GM12801 (cell line): ENCODE data around the gene HSP90AA1.

Source experiments
- TF ChIP-seq, protein P1 (sequence below): IDR thresholded peaks from one replicate; pipeline ENCODE4 v1.5.1; 2011; ENCODE audit warnings: control low read depth; ENCODE audit not compliant: insufficient read length; ENCODE audit errors: extremely low read depth

Gene HSP90AA1

DNA sequence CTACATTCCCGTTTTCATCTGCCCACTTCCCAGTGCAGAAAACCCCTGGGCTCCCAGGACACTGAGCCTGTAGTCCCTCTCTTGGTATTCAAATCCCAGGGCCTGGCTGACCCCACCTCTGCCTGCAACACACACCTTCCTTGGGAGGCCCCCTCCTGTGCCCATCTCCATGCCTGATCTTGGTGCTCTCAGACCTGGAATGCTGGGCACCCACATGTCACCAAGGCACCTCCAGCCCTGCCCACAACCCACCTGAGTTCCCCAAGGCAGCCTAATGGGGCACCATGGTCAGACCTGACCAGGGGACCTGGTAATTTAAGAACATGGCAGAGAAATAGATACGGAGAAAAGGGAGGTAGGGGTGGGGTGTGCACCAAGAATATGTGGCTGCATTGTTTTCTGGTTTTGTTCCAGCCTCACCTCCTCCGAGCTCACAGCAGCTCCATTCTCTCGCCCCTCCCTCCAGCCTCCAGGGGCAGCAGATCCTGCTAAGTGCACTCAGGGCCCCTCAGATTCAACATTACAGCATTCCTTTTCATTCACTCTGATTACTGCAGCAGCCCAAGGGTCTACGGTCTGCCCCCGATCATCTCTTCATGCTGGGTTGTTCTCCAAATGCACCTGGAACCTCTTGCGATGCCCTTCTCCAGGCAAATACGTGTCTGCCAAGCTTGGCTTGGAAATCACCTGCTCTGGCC lies 9.2 kb upstream of the HSP90AA1 start:
- TF ChIP-seq, protein P1, sequence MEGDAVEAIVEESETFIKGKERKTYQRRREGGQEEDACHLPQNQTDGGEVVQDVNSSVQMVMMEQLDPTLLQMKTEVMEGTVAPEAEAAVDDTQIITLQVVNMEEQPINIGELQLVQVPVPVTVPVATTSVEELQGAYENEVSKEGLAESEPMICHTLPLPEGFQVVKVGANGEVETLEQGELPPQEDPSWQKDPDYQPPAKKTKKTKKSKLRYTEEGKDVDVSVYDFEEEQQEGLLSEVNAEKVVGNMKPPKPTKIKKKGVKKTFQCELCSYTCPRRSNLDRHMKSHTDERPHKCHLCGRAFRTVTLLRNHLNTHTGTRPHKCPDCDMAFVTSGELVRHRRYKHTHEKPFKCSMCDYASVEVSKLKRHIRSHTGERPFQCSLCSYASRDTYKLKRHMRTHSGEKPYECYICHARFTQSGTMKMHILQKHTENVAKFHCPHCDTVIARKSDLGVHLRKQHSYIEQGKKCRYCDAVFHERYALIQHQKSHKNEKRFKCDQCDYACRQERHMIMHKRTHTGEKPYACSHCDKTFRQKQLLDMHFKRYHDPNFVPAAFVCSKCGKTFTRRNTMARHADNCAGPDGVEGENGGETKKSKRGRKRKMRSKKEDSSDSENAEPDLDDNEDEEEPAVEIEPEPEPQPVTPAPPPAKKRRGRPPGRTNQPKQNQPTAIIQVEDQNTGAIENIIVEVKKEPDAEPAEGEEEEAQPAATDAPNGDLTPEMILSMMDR, result no peak

DNA sequence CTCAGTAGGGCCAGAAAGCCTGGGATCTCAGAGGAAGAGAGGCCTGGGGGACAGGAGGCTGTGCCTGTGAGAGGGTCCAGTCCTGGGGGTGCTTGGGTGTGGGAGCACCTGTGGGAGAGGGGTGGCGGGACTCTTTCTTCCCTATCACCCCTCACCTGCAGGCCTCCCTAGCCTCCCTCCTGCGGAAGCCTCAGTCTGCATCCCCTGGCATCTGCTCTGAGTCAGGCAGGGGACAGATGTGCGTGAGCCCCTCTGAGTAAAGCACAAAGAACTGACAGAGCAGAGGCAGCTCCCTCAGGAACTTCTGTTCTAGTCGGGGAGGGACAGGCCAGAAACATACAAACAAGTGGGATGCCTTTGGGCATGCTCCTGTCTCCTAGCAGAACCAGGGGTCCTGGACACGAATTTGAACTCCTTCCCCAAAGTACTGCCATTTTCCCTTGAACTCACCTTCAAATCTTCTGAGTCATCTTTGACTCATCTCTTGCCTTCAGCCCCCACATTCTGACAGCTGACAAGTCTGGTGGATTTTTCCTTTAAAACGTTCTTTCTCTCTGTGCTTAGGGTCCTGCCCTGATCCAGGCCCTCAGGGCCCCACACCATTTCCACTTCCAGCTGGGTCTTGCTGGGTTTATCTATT lies 8.5 kb upstream of the HSP90AA1 start:
- TF ChIP-seq, protein P1, result no peak

DNA sequence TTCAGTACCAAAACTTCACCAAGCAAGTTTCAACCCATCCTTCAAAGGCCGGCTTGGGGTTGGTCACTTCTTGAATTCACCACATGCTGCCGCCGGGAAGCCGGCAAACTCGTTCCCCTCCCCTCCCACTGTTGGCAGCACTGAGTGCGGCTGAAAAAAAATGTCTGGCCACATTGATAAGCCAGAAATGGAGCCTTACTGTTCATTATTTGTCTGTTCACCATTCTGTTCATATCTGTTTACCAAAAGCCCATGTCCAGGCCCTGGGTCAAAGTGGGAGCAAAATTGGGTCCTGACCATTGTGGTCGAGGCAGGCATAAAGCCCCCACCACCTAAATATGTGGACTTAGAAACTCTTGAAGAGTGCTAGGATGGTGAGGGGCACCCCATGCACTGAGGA lies 7.3 kb upstream of the HSP90AA1 start:
- TF ChIP-seq, protein P1, result no peak

DNA sequence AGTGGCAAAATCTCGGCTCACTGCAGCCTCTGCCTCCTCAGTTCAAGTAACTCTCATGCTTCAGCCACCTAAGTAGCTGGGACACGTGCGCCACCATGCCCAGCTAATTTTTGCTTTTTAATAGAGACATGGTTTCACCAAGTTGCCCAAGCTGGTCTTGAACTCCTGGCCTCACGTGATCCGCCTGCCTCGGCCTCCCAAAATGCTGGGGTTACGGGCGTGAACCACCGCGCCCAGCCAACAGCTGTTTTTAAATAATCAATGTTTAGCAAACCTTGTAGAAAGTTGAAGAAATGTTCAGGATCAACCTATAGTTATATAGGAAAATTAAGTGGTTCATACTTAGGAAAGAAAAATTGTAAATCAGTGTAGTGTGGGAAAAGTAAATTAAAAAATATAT lies 6.0 kb upstream of the HSP90AA1 start:
- TF ChIP-seq, protein P1, result no peak

DNA sequence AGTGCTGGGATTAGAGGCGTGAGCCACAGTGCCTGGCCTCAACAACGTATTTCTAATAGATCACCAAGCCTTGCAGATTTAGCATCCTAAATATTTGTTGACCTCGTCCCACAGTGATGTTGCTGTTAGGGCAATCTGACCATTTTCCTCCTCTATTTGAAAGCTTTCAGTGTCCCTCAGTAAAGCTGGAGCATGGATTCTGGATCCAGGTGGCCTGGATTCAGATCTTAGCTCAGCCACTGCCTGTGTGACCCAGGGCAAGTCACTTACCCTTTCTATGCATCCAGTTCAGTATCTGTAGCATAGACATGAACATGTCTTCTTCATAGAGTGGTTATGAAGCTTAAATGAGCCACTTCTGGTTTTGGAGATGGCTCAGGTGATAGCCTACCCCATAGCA lies 3.9 kb upstream of the HSP90AA1 start:
- TF ChIP-seq, protein P1, result no peak

DNA sequence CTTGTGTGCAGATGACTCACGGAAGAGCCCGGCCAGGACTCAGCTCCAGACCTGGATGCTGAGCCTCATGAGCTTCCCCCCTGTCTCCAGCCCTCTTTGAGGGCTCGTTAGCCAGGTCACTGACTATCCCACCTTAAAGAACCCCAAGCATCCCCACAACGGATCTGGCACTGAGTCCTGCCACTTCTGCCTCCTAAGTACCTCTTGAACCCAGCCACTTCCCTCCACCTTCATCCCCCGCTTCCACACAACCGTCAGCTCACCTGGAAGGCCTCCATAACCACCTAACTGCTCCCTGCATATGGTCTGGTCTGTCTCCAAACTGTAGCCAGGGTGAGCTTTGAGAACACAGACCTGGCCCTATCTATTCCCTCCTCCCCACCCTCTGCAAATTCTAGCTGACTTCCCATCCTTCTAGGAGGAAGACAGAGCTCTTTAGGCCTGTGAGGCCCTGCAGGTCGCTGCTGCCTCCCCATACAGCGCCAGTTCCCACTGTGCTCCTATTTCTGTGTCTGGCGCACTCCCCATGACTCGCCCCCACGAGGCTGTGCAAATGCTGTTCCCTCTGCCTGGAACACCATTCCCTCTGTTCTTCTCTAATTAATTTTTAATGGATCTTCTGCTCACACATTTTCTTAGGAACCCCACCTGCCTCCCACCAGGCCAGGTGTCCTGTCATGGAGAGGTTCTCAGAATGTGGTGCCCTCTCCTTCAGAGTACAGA lies 2.9 kb upstream of the HSP90AA1 start:
- TF ChIP-seq, protein P1, result no peak

DNA sequence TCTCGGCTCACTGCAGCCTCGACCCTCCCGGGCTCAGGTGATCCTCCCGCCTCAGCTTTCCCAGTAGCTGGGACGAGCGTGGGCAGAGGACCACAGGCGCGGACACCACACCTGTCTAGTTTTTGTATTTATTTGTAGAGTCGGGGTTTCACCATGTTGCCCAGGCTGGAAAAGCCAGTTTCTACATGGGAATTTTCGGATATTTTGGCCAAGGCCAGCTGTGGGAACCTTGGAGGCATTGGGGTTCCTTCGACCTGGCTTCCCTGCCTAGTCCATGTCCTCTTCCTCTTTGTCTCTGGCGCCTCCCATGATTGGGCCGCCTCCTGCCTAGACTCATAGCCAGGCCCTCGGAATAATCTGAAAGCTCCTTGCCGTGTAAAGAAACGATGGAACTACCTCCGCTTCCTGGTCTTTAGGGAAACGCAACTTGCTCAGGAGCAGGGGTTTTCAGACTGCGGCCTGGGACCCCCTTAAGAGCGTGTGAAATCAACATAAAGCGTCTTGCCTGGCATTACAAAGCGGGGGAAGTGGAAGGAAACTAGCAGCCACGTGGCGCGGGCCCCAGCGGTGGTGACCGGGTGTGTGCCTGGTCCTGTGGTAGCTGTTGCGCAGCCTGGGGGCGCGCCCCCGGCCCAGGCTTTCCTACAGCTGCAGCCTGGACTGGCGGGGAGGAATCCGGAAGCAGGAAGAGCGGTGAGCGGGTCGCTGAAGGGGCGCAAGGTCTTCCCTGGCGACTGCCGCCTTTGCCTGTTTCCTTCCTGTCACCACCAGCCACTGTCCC lies 1.4 kb upstream of the HSP90AA1 start:
- TF ChIP-seq, protein P1, result no peak
